AG09319 (cell line): ENCODE results near the gene NUMA1.

Source experiments
- DNase-seq: peaks from one replicate; pipeline ENCODE4 v3.0.0-alpha.2; 2010; ENCODE audit warnings: low read depth; ENCODE audit errors: extremely low read depth
- CTCF ChIP-seq: IDR thresholded peaks from 2 replicates; pipeline ENCODE4 v1.5.1; 2011; ENCODE audit warnings: low read depth, mild to moderate bottlenecking, inconsistent platforms, low read length, moderate library complexity

NUMA1 gene

GRCh38 chr11:72083414-72083813 is 3.1 kb upstream of the NUMA1 start:
- no peak for DNase-seq

GRCh38 chr11:72081821-72082453 is 1.6 kb upstream of the NUMA1 start:
- DNase-seq = no peak
- no peak for TF ChIP-seq CTCF

More at GRCh38 chr11:72083414-72083813, 3.1 kb upstream of the NUMA1 start:
- no peak for TF ChIP-seq CTCF

DNA sequence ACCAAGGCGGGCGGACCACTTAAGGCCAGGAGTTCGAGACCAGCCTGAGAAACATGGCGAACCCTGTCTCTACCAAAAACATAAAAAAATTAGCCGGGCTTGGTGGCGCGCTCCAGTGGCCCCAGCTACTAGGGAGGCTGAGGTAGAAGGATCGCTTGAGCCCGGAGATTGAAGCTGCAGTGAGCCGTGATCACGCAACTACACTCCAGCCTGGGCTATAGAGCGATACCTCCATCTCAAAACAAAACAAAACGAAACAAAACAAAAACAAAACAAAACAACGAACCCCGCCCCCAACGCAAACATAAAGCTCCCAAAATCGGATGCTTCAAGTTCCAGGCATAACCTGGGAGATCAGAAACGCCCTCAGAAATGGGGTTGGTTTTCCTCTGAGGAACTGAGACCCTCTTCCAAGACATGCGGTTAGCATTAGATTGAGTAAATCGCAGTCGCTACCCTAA is 872 bp upstream of the NUMA1 start:
- TF ChIP-seq CTCF = no peak
- DNase-seq = no peak

GRCh38 chr11:72079819-72080325 is 470 bp downstream of the NUMA1 start:
- DNase-seq = no peak
- TF ChIP-seq CTCF = no peak

GRCh38 chr11:72078477-72078876 is 1.9 kb downstream of the NUMA1 start:
- no peak for DNase-seq
- TF ChIP-seq CTCF = no peak

DNA sequence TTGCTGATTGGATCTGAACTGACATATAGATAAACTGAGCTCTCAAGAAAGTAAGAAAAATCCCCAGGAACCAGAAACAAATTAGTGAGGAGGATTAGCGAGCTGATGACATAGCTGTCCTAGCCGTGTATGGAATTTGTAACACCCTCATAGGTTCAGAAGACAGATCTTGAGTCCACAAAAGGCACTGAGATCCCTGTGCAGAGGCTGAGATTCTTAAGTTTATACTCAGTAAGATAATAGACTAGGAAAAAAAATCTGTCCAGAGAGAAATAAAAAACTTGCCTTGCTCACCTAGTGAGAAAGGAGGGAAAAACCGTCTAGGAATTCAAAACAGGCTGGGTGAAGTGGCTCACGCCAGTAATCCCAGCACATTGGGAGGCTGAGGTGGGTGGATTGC is 4.6 kb downstream of the NUMA1 start:
- TF ChIP-seq CTCF = no peak
- no peak for DNase-seq

GRCh38 chr11:72075109-72075508 is 5.2 kb downstream of the NUMA1 start:
- DNase-seq = no peak
- peak; percentile 9; the same call in 1 of the 2 replicates for TF ChIP-seq CTCF
